ENCODE measurements around the gene NAT8L. TPM values are rescaled to one million over a fixed set of nuclear protein-coding genes. Genes with fewer than 3 reads are reported as not detected.

NAT8L gene
- total RNA-seq, 1 donor from 2014 or later = 0.82 TPM

GRCh38 chr4:2104556-2105345 lies 45.6 kb downstream of the NAT8L start:
- ATAC-seq (no peak), DNase-seq (no peak)
- intact Hi-C loops (cut with micrococcal nuclease) = no loop called here

DNA sequence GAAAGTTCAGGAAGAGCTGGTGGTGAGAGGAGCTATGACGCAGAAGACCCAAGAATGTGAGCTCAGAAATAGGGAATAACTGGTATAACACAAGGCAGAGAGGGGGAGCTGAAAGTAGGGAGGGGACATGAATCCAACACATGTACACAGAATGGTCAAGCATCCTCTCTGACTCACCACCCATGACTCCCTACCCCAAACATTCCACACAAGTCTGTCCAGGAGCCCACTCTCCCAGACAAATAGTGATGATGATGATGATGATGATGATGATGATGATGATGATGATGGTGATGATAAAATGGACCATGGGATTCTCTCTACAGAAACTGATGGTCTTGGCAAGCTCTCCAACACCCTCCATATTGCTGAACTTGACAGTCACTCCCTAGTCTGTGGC lies 46.4 kb downstream of the NAT8L start:
- no peak for DNase-seq
- no peak for ATAC-seq
- intact Hi-C loops (cut with micrococcal nuclease) = no loop called here

DNA sequence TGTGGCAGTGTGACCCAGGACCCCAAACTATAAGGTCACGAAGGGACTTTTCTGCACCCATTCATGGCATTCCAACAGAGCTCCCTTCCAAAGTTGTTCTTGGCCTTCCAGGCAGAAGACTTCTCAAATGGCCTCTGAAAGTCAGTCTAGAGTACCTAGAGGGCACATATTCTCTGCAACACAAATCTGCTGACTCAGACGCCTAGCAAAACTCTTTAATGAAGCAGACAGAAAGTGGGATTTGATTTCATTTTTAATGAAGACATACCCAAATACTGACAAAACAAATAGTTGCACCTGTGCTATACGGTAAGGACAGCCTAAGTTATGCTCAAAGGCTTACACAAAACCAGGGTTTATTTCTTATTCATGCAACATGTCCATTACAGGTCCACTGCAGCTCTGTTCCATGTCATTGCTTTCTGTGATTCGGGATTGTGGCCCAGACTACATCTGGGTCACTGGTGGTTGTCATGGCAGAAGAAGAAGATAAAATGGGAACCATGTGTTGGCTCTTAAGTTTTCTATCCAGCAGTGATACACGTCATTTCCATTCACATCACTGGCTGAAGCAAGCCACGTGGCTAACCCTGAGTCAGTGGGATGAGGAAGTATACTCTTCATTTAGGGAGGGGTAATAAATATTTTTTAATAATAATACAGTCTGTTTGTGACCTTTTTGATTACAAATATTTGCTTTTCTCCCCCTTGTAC lies 57.7 kb downstream of the NAT8L start:
- intact Hi-C loops (cut with micrococcal nuclease) = no loop called here
- no peak for ATAC-seq
- no peak for DNase-seq

Other genes starting within 250 kb of the NAT8L start
- 46.2 TPM for gene LETM1, start 203.2 kb upstream of the NAT8L start, total RNA-seq
- 45.3 TPM for gene NSD2, start 187.9 kb upstream of the NAT8L start, total RNA-seq
- 10.0 TPM for gene NELFA, start 50.4 kb upstream of the NAT8L start, total RNA-seq
- gene HAUS3, start 182.8 kb downstream of the NAT8L start, total RNA-seq = 8.2 TPM
- gene POLN, start 182.8 kb downstream of the NAT8L start, total RNA-seq = 1.9 TPM
- 44.0 TPM for gene MXD4, start 202.8 kb downstream of the NAT8L start, total RNA-seq